Measurements from ENCODE around the gene ERI3.

ERI3 gene

DNA sequence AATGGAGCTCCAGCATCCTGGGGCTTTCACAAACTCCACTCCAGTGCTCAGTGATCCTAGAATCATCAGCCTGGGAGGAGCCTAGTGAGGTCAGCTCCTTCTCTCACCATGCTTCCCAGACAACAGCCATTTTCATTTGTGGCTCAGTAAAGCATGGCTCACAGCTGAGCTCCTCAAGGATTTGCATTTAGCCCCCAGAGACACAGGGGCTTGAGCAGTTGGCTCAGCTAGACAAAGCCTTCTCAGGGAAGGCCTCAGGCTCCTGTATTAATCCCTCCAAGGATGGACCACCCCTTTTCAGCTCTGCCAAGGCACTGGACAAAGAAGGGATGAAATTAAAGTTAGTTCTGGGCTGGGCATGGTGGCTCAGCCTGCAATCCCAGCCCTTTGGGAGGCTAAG, 39.5 kb downstream of the ERI3 start:
- no peak for DNase-seq

DNA sequence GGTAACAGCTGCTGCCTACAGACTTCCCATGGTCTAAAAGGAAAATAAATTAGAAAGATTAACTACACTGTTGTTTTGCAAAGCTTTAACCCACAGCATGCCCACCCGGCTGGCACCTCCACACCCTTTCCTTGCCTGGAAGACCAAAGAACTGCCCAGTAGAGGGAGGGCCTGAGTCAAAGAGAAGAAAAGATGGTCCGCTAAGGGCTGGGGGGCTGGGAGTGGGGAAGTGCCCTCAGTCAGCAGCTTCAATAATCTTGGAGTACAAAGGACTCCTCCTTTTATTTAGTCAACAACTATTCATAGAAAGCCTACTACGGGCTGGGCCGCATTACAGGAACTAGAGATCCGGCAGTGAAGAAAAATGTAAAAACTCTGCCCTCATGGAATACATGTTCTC, 40.6 kb downstream of the ERI3 start:
- no peak for DNase-seq

DNA sequence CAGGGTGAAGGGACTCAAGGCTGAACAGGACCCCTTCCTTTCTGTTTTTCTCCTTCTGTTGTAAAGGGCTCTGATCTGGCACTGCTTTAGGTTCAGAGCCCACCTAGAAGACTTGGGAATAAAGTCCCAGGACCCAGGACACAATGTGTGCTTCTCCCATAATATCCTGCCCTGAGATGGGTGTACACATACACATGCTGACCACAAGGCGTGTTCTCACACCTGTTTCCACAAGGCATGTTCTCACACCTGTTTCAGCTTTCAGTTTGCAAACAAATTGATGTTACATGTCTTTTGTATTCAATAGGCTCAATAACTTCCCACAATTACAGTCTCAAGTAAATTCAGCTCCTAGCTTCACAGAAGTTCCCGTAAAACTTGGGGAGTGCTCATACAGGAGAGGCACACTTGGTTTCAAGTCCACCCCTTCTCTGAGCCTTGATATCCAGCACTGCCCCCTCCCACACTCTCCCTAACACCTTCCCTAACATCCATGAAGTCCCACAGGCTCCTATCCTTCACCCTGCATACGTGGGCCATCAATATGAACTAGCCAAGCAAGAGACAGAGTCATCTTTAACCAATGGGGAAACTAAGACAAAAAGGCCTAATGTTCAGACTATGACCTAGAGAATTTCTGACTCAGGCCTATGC, 41.7 kb downstream of the ERI3 start:
- no peak for DNase-seq

DNA sequence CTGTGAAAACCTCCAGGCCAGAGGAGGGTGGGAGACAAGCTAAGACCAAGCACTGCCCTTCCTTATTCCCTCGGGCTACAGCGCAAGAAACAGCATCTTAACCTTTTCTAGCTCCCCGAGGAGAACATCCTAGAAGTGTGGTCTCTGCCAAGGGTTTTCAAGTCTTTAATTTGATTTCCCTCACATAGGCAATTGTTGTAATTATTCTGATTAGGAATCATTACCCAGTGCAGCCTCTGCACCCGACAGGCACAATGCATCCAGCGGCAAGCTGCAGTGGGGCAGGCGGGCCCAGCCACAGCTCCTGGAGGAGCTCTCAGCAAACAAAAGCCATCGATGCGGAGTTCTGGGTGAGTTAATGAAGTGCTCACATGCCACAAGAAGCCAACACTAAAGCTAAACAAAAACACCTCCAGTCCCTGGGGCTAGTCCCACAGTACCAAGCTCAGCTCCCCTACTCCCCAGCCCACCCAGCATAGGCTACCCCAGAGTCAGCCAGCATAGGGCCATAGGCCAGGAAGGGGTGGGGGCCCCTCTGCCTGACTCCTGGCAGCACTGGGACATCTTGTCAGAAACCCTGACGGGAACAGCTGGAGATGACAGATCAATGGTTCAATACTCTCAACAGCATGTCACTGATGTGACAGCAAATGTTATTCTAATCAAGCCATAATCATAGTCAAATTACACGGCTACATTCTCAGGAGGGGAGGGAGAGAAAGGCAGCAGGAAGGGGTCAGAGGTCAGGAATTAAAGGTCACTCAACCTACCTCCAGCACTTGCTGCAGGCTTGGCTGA, 42.5 kb downstream of the ERI3 start:
- no peak for DNase-seq

DNA sequence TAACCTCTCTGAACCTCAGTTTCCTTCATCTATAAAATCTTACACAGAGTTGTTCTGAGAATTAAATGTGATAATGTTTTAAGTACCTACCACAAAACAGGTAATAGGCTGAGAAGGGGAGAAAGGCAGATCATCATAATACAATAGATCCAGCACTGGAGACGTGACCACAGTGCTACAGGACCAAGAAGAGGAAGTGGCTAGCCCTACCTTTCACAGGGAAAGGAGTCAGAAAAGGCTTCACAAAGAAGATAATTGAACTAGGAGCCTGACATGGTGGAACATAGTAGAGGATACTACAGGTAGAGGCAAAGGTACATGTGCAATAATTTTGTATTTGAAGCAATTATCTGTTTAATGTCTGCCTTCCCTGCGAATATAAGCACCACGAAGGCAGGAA, 45.1 kb downstream of the ERI3 start:
- no peak for DNase-seq

DNA sequence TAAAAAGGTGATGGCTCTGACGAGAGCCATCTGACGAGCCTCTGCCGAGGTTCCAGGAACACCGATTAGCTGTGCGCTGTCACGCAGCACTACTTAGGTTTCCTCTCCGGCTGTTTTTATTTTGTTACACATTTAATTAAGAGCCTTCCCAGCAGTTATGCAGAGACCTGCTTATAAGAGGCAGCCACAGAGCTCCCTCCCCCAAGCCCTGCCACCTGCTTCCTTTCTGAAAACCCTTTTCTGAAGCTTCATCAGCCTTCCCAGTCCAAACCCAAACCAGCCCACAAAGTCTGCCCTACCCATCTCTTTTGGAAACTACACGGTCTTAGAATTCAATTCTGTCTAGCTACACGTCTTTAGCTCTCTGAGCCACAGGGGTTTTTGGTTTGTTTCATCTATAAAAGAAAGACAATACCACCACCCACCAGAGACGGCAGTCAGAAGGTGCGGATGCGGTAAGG, 49.1 kb downstream of the ERI3 start:
- DNase-seq, result peak in 1 of 5 donors; percentile 5

DNA sequence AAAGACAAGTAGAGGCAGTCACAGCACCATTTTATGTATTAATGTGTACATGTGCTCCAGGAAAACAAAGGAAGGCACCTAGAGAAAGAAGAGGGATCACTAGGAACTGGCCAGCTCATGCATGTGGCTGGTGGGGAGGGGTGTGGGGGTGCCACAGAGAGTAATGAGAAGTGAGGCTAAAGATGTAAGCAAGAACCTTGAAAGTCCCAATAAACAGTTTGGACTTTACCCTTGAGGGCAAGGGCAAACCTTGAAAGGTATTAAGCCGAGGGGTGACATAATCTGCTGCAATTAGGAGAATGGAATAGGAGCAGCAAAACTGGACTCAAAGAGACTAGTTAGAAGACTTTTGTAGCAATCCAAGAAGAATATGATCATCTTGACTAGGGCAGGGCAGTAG, 51.5 kb downstream of the ERI3 start:
- DNase-seq, result no peak

DNA sequence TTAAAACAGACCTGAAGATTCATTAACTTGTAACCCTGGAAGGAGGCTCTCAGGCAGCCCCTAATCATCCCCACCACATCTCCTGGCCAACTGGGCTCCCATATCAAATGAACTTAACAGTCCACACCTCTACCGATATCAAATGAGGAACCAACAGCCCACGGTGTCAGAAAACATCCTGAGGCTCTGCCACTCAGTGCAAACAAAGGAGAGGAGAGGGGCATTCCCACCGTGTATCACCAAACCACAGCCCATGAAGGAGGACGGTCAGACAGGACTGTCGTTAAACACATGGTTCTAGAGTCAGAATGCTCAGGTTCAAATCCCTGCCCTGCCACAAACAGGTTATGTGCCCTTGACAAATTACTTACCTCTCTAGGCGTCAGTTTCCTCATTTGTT, 52.5 kb downstream of the ERI3 start:
- no peak for DNase-seq

DNA sequence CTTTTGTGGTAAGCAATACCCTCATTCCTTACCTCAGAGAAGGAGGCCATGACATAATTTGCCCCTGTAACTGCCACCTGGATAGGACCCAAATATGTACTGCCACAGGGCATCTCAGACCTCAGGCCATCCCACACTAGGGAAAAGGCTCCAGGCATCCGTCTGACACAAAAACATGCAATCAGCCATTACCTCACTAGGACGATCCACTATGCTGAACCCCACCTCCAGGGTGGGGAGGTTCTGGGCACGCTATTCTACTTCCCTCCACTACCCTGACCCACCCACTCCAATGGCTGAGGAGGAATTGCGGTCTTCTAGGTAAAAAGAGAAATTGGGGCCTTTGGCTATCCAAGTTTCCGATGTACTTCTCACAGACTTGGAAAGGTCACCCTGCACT, 53.6 kb downstream of the ERI3 start:
- DNase-seq, result no peak

DNA sequence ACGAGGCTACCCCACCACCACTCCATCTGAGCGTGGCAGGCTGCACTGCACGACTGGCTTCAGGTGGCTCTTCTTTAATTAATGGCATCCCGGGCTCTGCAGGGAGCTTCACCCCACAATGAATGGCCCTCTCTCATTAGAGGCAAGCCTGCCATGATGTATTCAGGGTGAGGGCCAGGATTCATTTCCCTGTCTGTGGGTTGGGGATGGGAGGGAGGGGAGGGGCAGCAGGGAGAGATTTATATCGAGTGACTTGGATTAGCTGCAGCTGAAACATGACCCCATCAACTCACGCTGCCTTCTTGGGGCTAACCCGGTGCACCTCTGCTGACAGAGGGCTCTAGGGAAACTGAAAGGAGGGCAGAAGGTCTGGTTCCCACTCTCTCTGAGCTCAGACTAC, 54.2 kb downstream of the ERI3 start:
- no peak for DNase-seq

DNA sequence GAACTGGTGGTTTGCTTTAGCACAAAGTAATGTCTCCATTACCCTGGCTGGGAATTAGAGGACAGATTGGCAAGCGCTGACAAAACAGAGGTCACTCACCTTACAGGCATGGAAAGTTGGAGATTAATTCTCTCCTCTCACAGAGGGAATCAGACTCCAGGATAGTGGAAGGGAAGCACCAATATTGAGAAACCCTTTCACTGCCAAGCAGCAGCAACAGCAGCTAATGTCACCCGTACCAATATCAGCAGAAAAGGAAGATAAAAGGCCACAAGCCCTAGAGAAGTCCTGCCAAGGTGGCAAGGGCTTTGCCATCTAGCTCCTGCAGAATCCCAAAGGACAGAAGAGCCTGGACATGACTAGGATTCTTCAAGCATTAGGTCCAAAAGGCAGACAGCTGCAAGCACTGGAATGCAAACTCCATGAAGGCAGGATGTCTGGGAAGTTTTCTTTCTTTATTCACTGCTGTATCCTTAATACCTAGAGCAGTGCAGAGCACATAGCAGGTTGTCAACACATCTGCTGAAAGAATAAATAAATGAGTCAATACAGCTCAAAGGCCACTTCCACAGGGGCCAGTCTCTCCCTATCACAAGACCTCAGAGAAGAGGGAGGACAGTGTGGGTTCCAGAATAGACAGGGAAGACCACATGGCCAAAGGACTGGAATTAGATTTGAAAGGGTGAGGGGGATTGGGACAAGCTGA, 57.2 kb downstream of the ERI3 start:
- no peak for DNase-seq

DNA sequence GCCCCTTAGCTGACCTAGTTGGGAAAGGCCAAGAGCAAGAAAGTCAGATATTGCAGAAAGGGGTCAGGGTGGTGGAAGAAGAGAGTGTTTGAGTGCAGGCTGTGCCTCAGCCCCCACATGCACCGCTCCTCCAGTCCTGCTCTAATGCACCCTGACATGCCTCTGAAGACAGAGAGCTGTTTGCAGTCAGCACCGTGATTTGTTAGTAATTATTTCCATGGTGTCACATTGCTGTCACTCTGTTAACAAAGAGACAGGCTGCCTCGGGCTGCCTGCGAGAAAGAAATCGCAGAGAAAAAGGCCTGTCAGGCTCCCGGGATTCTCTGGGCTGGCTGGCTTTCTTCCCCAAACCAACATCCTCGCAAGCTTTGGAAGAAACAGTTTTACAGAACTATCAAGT, 58.3 kb downstream of the ERI3 start:
- DNase-seq, result no peak

DNA sequence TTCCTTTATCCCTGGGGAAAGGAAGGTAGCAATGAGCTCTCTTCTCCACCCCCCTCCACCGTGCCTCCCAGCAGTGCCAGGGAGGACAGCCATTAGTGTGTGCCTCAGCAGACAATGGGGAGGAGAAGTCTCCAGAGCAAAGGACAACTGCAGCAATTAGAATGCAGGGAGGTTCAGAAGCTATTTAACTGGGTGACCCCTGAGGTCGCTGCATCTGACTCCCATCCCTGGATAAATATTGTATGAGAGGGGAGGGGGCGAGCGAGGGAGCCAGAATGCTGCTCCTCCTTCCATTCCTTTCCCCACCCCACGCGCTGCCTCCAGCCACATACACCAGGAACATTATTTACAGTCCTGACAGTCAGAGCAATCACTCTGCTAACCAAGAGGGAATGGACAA, 59.0 kb downstream of the ERI3 start:
- no peak for DNase-seq

DNA sequence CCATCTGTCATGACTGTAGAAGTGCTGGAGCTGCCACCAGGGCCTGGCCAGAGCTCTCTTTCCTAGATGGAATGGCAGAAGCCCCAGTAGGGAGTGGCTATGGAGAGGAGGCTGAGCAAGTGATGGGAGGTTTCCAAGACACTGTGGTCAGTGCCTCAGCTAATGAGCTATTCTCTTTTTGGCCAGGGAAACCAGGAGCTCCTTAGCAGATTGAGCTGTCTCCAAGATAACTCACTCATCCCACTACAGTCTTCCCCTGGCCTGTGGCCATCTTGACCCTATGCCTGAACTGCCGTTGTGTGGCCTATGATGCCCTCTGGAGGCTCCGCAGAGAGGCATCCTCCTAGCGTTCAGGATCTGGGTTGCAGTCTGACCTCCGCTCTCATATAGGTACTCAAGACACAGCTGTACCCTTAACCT, 60.5 kb downstream of the ERI3 start:
- DNase-seq, result no peak

DNA sequence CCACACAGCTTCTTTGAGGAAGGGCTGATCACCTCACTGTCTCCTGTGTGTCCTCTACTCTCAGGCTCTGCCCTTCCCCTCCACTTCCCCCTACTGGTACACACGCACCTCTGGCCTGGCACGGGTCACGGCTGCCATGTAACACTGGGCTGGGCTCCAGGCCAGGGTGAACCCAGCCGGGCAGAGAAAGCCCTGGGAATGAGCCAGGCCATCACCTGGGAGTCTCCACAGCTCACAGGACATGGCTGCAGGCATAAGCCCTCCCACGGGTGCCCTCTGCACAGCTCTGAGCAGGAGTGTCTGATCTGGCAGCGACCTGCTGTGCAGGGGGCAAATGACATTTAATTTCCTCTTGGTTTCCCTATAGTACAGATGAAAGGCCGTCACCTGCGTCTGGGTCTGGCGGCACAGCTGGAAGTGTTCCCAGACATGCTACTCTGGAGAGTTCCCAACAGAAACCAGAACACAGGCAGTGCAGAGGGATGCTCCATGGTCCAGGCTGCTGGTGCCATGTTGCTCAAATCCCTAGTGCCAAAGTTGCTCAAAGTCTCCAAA, 61.2 kb downstream of the ERI3 start:
- DNase-seq, result no peak

DNA sequence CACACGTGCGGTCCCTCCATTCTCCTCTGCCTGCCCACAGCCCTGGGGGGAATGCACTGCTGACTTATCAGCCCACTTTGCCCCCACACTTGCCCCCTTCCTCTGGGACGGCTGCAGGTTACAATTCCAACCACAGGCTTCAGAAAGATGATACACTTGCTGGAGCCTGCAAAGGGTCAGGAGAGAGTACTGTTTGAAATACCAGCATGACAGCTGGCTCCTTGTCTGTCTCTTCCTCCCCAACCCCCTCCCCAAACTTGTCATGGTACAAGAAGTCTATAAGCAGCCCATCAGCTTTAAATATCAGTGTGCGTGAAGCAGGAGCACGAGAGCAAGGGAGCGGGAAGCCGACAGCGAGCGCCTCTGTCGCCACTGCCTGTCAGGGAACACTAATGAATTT, 62.4 kb downstream of the ERI3 start:
- DNase-seq, result no peak

DNA sequence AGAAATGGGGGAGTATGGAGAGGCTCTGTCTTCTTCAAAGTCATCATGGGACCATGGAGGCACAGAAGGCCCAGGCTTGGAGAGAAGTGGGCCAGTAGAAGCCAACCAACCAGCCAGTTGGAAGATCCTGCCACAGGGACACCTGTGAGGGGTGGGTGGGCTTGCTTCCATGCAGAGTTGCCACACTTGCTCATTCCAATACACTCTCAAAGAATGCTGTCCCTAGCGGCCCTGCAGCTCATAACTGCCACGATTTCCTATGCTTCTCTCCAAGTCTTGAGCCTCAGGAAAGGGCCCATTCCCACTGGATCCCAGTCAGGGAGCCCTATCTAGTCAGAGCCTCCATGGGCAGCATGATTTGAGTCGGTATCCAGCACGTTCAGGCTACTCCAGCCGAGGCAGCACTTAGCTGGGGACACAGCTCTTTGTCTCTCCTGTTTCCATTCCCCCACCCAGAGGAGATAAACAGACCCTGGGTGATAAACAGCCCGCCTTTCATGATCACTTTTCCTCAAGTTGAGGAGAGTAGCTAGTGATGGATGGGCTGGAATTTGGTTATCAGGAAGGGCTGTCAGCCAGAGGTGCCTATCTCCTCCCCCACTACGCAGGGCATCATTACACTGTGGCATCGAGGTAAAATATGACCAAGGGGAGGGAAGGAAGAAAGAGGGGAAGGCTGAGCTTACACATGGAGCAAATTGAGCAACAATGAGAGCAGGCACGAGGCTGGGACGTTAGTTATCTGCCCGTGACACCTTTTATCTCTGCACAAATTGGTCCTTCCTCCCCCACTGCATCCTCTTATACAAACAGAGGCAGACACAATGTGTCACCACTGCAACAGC, 64.6 kb downstream of the ERI3 start:
- no peak for DNase-seq

DNA sequence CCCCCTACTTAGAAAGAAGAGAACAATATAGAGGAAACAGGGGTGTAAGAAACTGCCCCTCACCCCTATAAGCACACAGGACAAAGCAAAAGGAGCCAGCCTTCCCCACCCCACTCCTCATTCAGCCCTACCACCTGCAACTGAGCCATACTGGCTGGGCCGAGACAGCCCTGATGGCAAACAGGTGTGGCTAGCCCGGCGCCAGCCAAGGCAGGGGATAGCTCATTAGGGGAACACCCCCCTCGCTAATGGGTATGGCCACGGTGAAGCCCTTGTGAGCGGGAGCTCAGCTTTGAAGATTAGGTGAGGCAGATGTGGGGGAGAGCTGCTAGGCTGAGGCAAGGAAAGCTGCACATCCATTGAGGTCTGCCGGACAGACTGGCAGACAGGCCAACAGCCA, 65.5 kb downstream of the ERI3 start:
- no peak for DNase-seq

DNA sequence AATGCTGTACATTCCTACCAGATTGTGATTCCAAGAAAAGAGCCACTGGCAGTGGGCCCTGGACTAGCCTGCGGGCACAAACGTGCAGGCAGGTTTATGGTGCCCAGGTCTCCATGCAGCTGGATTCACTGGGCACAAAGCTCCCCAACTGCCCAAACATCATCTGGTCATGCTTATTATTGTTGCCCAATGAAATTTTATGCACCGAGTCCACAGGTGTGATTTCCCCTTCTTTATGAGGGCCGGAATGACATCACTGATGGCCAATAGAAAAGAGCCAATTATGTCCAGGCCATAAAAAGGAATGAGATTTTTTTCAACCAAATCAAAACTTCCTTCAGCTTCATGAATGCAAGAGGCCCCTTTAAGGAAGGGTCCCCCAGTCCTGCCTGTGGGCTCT, 66.2 kb downstream of the ERI3 start:
- DNase-seq, result no peak

DNA sequence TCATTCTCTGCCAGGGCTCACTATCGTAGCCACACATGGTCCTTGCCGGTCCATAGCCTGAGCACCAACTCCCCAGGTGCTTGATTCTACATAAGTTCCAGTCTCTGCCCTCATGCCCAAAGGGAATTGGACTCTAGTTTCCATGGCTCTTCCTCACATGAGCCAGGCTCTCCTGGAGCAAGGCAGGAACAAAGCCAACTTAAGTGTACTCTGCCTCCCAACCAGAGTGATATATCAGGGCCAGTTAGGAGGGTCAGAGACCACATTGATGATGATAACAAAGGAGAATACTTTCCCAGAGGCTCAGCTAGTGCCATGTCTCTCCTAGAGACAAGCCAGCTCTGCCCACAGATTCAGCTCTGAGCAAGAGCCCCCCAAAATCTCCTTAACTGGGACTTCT, 70.9 kb downstream of the ERI3 start:
- DNase-seq, result no peak

DNA sequence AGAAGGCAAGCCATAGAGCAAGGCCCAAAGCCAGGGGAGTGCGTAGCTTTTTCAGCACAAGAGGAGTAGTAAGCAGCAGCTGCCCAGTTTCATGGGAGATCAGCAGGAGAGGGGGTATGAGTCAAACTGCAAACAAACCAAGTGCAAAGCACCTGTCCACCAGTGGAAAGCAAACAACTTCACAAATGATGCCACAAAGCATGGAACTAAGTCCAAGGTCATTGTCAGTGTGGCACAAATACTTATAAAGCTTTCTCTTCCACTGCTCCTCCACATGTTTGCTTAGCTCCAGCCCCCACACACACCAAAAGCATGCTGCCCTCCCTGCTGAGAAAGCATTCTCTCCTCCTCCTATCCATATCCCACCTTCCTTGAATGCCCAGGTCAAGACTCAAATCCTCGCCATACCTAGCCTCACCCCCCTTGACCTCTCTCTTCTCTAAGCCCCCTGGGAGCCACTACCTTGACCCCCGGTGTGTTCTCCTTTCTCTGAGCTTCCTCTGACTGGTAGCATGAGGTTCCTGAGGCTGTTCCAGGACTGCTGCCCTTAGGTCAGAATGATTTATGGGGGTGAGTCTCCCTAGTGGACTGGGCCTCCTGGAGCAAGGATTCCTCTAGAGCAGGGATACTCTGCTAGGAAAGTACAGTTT, 71.4 kb downstream of the ERI3 start:
- no peak for DNase-seq
